GM10248 (cell line): ENCODE data around the gene PYGM.

ENCODE experiments used
- CTCF ChIA-PET: fragments of 300-600 bp; sonication (Branson Sonifier 250); formaldehyde crosslinking; extraction: SDS; loops from one replicate; lab custom pipeline; 2021; ENCODE audit warnings: antibody characterized with exemption; lab: Yijun Ruan, JAX
- POLR2A ChIA-PET: fragments of 350-650 bp; sonication (Branson Sonifier 250); formaldehyde crosslinking; extraction: SDS; loops from one replicate; lab custom pipeline; 2020; ENCODE audit warnings: antibody characterized with exemption; lab: Yijun Ruan, JAX
- DNase-seq: peaks from one replicate; pipeline ENCODE4 v3.0.0; 2012; ENCODE audit errors: extremely low spot score
- TF ChIP-seq, protein P1 (sequence below): IDR thresholded peaks from 2 replicates; pipeline ENCODE4 v1.5.1; 2012; ENCODE audit warnings: mild to moderate bottlenecking, low read depth; ENCODE audit errors: extremely low read depth, missing control alignments, control extremely low read depth

Gene PYGM

DNA sequence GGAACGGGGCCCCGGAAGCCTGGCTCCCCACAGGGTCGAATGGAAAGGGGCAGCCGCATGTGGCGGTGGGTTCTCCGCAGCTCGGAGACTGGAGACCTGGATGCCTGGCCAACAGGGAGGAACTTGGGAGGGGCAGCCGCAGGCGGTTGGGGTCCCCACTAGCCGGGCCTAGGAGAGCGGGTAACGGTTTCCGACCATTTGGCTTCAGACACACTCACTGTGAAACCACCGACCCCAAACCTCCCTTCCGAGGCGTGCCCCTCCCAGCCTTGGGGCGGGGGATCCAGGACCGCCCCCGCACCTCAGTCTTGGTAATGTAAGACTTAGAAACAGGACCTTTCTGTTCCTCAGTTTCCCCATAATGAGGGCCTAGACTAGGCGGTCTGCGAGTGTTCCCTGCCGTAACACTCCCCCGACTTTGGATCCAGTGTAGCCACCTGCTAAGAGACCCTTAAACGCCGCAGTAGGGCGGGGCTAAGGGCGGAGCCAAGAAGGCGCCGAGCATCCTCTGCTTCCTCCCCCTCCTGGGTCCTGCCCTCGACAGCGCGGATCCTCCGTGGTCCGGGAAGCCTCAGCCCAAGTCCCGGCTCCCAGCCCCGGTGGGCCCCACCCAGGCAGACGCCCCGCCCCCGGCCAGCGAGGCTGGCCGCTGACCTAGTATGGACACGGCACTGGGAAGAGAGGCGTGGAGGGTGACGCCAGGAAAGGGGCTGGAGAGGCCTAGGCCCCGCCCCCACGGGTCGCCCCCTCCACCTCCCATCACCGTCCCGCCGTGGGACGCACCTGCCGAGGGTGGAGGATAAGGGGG, 14.0 kb downstream of the PYGM start:
- ChIA-PET CTCF (interaction anchor here (1.6 to 5.2 kb wide), 2 partner anchors 26 to 56 kb away, joined by 7 to 50 read pairs; no protein-coding TSS in a partner anchor), POLR2A (interaction anchor here (1.0 to 1.1 kb wide), 2 partner anchors 12 to 15 kb away, joined by 3 read pairs; no protein-coding TSS in a partner anchor)
- peak; percentile 80 for DNase-seq
- TF ChIP-seq, protein P1, sequence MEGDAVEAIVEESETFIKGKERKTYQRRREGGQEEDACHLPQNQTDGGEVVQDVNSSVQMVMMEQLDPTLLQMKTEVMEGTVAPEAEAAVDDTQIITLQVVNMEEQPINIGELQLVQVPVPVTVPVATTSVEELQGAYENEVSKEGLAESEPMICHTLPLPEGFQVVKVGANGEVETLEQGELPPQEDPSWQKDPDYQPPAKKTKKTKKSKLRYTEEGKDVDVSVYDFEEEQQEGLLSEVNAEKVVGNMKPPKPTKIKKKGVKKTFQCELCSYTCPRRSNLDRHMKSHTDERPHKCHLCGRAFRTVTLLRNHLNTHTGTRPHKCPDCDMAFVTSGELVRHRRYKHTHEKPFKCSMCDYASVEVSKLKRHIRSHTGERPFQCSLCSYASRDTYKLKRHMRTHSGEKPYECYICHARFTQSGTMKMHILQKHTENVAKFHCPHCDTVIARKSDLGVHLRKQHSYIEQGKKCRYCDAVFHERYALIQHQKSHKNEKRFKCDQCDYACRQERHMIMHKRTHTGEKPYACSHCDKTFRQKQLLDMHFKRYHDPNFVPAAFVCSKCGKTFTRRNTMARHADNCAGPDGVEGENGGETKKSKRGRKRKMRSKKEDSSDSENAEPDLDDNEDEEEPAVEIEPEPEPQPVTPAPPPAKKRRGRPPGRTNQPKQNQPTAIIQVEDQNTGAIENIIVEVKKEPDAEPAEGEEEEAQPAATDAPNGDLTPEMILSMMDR, result no peak

DNA sequence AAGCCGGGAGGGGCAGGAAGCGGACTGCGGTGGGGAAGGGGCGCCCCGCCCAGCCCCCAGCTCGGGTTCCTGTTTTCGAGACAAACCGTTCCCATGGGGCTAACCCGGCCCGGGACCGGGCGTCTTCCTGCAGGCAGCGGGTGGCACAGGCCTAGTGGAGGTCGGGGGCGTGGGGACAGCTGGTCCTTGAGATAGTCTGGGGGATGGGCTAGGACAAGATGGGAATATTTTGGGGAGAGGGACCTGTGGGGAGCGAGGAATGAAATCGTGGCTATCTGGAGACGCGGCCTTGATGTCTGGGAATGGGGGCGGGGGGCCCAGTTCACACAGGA, 14.6 kb downstream of the PYGM start:
- POLR2A ChIA-PET, result interaction anchor here (1.0 to 1.1 kb wide), 2 partner anchors 13 to 16 kb away, joined by 3 read pairs; no protein-coding TSS in a partner anchor
- TF ChIP-seq, protein P1, result no peak
- CTCF ChIA-PET, result interaction anchor here (1.0 to 5.2 kb wide), 4 partner anchors 10 to 55 kb away, joined by 3 to 50 read pairs (median 6); no protein-coding TSS in a partner anchor
- DNase-seq, result peak; percentile 74

- ChIA-PET POLR2A (interaction anchor here (0.6 to 1.0 kb wide), 2 partner anchors 13 to 30 kb away, joined by 3 read pairs; no protein-coding TSS in a partner anchor), CTCF (interaction anchor here (0.7 to 5.2 kb wide), 14 partner anchors 8 to 388 kb away, joined by 3 to 50 read pairs (median 4); no protein-coding TSS in a partner anchor)
- DNase-seq, result peak; percentile 52
- TF ChIP-seq, protein P1, result no peak
Observed at GRCh38 chr11:64744544-64745188, 15.1 kb downstream of the PYGM start.

DNA sequence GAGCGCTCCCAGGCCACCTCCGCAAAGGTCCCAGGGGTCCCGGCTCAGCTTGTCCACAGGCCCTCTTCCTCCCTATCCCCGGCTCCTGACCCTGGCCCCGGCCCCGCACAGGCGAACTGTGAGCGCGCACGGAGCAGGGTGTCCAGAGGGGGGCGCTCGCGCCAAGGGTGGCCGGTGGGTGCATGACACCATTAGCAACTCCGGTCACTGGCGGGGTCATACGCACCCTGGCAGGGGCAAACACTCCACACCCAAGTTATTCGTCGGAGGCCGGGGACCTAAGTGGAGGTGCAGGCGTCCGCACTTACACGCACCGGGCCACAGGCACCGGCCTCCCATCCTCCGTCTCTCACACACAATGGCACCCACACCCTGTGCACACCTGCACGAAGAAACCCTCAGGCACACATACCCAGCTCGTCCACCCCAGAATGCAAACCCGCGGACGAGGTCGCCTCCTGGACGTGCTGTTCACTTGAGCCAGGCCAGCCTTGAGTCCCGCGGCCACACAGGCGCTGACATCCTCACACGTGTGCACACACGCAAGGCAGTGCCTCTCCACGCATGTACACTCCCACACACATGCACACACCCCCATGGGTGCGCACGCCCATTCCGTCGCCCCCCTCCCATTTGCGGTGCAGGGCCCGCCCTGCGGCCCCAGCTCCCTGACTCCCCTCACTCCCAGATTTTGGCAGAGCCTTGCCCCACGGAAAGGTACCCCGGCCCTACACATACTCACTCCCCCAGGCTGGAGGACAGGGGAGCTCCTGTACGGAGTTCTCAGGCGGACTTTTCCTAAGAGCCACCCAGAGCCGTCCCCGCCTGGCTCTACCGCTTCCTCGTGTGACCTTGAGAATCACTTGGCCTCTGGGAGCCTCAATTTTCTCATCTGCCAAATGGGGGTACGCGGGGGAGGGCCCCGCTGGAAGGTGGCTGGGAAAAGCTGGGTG, 15.9 kb downstream of the PYGM start, which contains the start of gene RASGRP2:
Gene RASGRP2, minus strand, starts transcription at position 552 of the 953 bp plus-strand sequence. CDS start 1,276 bp downstream, outside the sequence.
- DNase-seq, result peak; percentile 76
- CTCF ChIA-PET, result interaction anchor here (0.7 to 5.2 kb wide), 19 partner anchors 8 to 412 kb away, joined by 3 to 50 read pairs (median 4); no protein-coding TSS in a partner anchor
- TF ChIP-seq, protein P1, result peak; percentile 94
- POLR2A ChIA-PET, result interaction anchor here (0.6 kb wide), 1 partner anchor 31 kb away, joined by 3 read pairs; no protein-coding TSS in a partner anchor

GRCh38 chr11:64742889-64743590, 16.7 kb downstream of the PYGM start:
- TF ChIP-seq, protein P1, result peak; percentile 74
- DNase-seq, result peak; percentile 92
- CTCF ChIA-PET, result interaction anchor here (1.0 to 5.2 kb wide), 21 partner anchors 9 to 411 kb away, joined by 3 to 50 read pairs (median 4); no protein-coding TSS in a partner anchor
- POLR2A ChIA-PET, result no interaction called here
